Upper lobe of left lung (tissue), 4 donors: ENCODE results near the gene PLCB1.

Experiments used
- CTCF ChIP-seq, 6 experiments: fragments of 450-650 bp in 4 of 6; fragments of 200-600 bp in 2 of 6; sonication (generic) in 2 of 6; IDR thresholded peaks; one replicate each; pipeline ENCODE4 v1.5.1; 2016 to 2019; ENCODE audit warnings: antibody characterized with exemption in 6 of 6
- EP300 ChIP-seq, 4 donors: sonication (generic); formaldehyde crosslinking; IDR thresholded peaks; one replicate each; pipeline ENCODE4 v1.5.1; 2017; ENCODE audit warnings: antibody characterized with exemption in 4 of 4, control low read depth in 2 of 4
- POLR2A ChIP-seq, 4 donors: fragments of 450-650 bp; IDR thresholded peaks; one replicate each; pipeline ENCODE4 v1.5.1; 2016 to 2017; ENCODE audit warnings: antibody characterized with exemption in 4 of 4, mild to moderate bottlenecking in 2 of 4
- POLR2AphosphoS5 ChIP-seq, 2 donors: sonication (generic); formaldehyde crosslinking; IDR thresholded peaks; one replicate each; pipeline ENCODE4 v1.5.1; 2017; ENCODE audit warnings: antibody characterized with exemption in 2 of 2

GRCh38 chr20:8356806-8357205, 224.7 kb downstream of the PLCB1 start:
- TF ChIP-seq EP300 (IDR thresholded peaks at IDR 0.05) (no peak), POLR2AphosphoS5 (IDR thresholded peaks at IDR 0.05) (no peak), CTCF (IDR thresholded peaks at IDR 0.05) (no peak), POLR2A (IDR thresholded peaks at IDR 0.05) (no peak)
